ENCODE measurements around the gene MORN4. TPM values are rescaled to one million over a fixed set of nuclear protein-coding genes. Genes with fewer than 3 reads are reported as not detected.
A peak's percentile ranks its signal among the peaks of the same experiment; 100 is the strongest.
"Not testable (repeated sequence)": the region's sequence is repeated elsewhere in the genome, so short reads cannot be mapped to it uniquely, and the experiment has no call there.

The MORN4 gene
- polyA plus RNA-seq, 1 donor (not counting 4 experiments of a cell fraction or from before 2014, with no cell fraction given): 9.1 TPM

GRCh38 chr10:97644936-97645335, 11.6 kb upstream of the MORN4 start:
- peaks cover 64% of the 10 kb centered on the region for H3K79me2 ChIP-seq (ENCODE audit: control insufficient read depth, insufficient read depth, low read length)
- no peak for FAIRE-seq

GRCh38 chr10:97643441-97643985, 10.2 kb upstream of the MORN4 start:
- H3K27ac ChIP-seq (ENCODE audit: control insufficient read depth, insufficient read depth, low read length): no peak overlapping the region

More at GRCh38 chr10:97644936-97645335, 11.6 kb upstream of the MORN4 start:
- Histone ChIP-seq H3K36me3 (ENCODE audit: control insufficient read depth in 2 of 2, extremely low read depth in 1 of 2, insufficient read depth in 2 of 2, low read length in 2 of 2) (peaks cover 6 to 26% of the 10 kb centered on the region in 2 experiments), H3K4me1 (ENCODE audit: control insufficient read depth, extremely low read depth, insufficient read depth, low read length) (peaks cover 38% of the 10 kb centered on the region), H3K4me3 (ENCODE audit: control insufficient read depth in 2 of 3, extremely low read depth in 1 of 3, insufficient read depth in 2 of 3, low read depth in 1 of 3, low read length in 3 of 3) (no peak overlapping the region), H3K27ac (ENCODE audit: control insufficient read depth, insufficient read depth, low read length) (no peak overlapping the region), H3K9me1 (ENCODE audit: control insufficient read depth, extremely low read depth, insufficient read depth, low read length) (no peaks in the 10 kb centered on the region), H4K20me1 (ENCODE audit: control insufficient read depth, extremely low read depth, insufficient read depth, low read length) (no peaks in the 10 kb centered on the region), H3K27me3 (ENCODE audit: control insufficient read depth, extremely low read depth, insufficient read depth, low read length) (no peaks in the 10 kb centered on the region), H3K9ac (ENCODE audit: control insufficient read depth, extremely low read depth, insufficient read depth, low read length) (no peak overlapping the region), H3K4me2 (ENCODE audit: control insufficient read depth, extremely low read depth, insufficient read depth, low read depth, low read length) (no peak overlapping the region), H3K9me3 (ENCODE audit: control insufficient read depth, low read depth, low read length) (no peaks in the 10 kb centered on the region), H2AFZ (ENCODE audit: control insufficient read depth, low read length) (no peak overlapping the region)
- dilution Hi-C loops (cut with MboI; ENCODE audit: extremely low pct_ligation_motif_present, low sequenced_read_pairs): no loop called here
- TF ChIP-seq, protein P1, sequence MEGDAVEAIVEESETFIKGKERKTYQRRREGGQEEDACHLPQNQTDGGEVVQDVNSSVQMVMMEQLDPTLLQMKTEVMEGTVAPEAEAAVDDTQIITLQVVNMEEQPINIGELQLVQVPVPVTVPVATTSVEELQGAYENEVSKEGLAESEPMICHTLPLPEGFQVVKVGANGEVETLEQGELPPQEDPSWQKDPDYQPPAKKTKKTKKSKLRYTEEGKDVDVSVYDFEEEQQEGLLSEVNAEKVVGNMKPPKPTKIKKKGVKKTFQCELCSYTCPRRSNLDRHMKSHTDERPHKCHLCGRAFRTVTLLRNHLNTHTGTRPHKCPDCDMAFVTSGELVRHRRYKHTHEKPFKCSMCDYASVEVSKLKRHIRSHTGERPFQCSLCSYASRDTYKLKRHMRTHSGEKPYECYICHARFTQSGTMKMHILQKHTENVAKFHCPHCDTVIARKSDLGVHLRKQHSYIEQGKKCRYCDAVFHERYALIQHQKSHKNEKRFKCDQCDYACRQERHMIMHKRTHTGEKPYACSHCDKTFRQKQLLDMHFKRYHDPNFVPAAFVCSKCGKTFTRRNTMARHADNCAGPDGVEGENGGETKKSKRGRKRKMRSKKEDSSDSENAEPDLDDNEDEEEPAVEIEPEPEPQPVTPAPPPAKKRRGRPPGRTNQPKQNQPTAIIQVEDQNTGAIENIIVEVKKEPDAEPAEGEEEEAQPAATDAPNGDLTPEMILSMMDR (optimal IDR thresholded peaks at IDR 0.05 in 1 of 3, IDR thresholded peaks at IDR 0.05 in 1 of 3, conservative IDR thresholded peaks at IDR 0.05 in 1 of 3; ENCODE audit: extremely low read depth in 1 of 3, insufficient read depth in 2 of 3, low read length in 3 of 3): no peak
- no peak for TF ChIP-seq EZH2 (IDR thresholded peaks at IDR 0.05; ENCODE audit: low read length)
- DNase-seq (ENCODE audit: low read depth, low spot score): no peak

GRCh38 chr10:97642471-97643159, 9.3 kb upstream of the MORN4 start:
- DNase-seq (ENCODE audit: low read depth, low spot score); H3K9ac ChIP-seq (ENCODE audit: control insufficient read depth, extremely low read depth, insufficient read depth, low read length); H3K27me3 ChIP-seq (ENCODE audit: control insufficient read depth, extremely low read depth, insufficient read depth, low read length); H2AFZ ChIP-seq (ENCODE audit: control insufficient read depth, low read length); H4K20me1 ChIP-seq (ENCODE audit: control insufficient read depth, extremely low read depth, insufficient read depth, low read length); H3K9me3 ChIP-seq (ENCODE audit: control insufficient read depth, low read depth, low read length); H3K27ac ChIP-seq (ENCODE audit: control insufficient read depth, insufficient read depth, low read length); FAIRE-seq; H3K9me1 ChIP-seq (ENCODE audit: control insufficient read depth, extremely low read depth, insufficient read depth, low read length); dilution Hi-C loops (cut with MboI; ENCODE audit: extremely low pct_ligation_motif_present, low sequenced_read_pairs): not testable (repeated sequence)
- Histone ChIP-seq H3K36me3 (ENCODE audit: control insufficient read depth in 2 of 2, extremely low read depth in 1 of 2, insufficient read depth in 2 of 2, low read length in 2 of 2) (peaks cover 6 to 21% of the 10 kb centered on the region in 2 experiments), H3K79me2 (ENCODE audit: control insufficient read depth, insufficient read depth, low read length) (peaks cover 58% of the 10 kb centered on the region), H3K4me3 (ENCODE audit: control insufficient read depth in 2 of 3, extremely low read depth in 1 of 3, insufficient read depth in 2 of 3, low read depth in 1 of 3, low read length in 3 of 3) (peak overlapping the region in 2 of 3 experiments; percentile 88 to 89), H3K4me2 (ENCODE audit: control insufficient read depth, extremely low read depth, insufficient read depth, low read depth, low read length) (peak overlapping the region; percentile 94), H3K4me1 (ENCODE audit: control insufficient read depth, extremely low read depth, insufficient read depth, low read length) (peaks cover 14% of the 10 kb centered on the region)

More at GRCh38 chr10:97643441-97643985, 10.2 kb upstream of the MORN4 start:
- dilution Hi-C loops (cut with MboI; ENCODE audit: extremely low pct_ligation_motif_present, low sequenced_read_pairs): no loop called here
- DNase-seq (ENCODE audit: low read depth, low spot score): no peak
- H3K27me3 ChIP-seq (ENCODE audit: control insufficient read depth, extremely low read depth, insufficient read depth, low read length): no peaks in the 10 kb centered on the region
- peaks cover 23% of the 10 kb centered on the region for H3K4me1 ChIP-seq (ENCODE audit: control insufficient read depth, extremely low read depth, insufficient read depth, low read length)
- H3K79me2 ChIP-seq (ENCODE audit: control insufficient read depth, insufficient read depth, low read length): peaks cover 60% of the 10 kb centered on the region
- H3K4me3 ChIP-seq (ENCODE audit: control insufficient read depth in 2 of 3, extremely low read depth in 1 of 3, insufficient read depth in 2 of 3, low read depth in 1 of 3, low read length in 3 of 3): no peak overlapping the region
- H3K36me3 ChIP-seq (ENCODE audit: control insufficient read depth in 2 of 2, extremely low read depth in 1 of 2, insufficient read depth in 2 of 2, low read length in 2 of 2): peaks cover 6 to 24% of the 10 kb centered on the region in 2 experiments
- no peak for FAIRE-seq
- no peaks in the 10 kb centered on the region for H4K20me1 ChIP-seq (ENCODE audit: control insufficient read depth, extremely low read depth, insufficient read depth, low read length)
- TF ChIP-seq EZH2 (IDR thresholded peaks at IDR 0.05; ENCODE audit: low read length): no peak
- TF ChIP-seq, protein P1 (optimal IDR thresholded peaks at IDR 0.05 in 1 of 3, IDR thresholded peaks at IDR 0.05 in 1 of 3, conservative IDR thresholded peaks at IDR 0.05 in 1 of 3; ENCODE audit: extremely low read depth in 1 of 3, insufficient read depth in 2 of 3, low read length in 3 of 3): no peak
- no peaks in the 10 kb centered on the region for H3K9me1 ChIP-seq (ENCODE audit: control insufficient read depth, extremely low read depth, insufficient read depth, low read length)
- H3K4me2 ChIP-seq (ENCODE audit: control insufficient read depth, extremely low read depth, insufficient read depth, low read depth, low read length): no peak overlapping the region
- H3K9ac ChIP-seq (ENCODE audit: control insufficient read depth, extremely low read depth, insufficient read depth, low read length): no peak overlapping the region
- no peaks in the 10 kb centered on the region for H3K9me3 ChIP-seq (ENCODE audit: control insufficient read depth, low read depth, low read length)
- no peak overlapping the region for H2AFZ ChIP-seq (ENCODE audit: control insufficient read depth, low read length)
